ENCODE data around the gene FRAT2.

GRCh38 chr10:97367126-97367649 is 32.7 kb upstream of the FRAT2 start:
- TF ChIP-seq CTCF (conservative IDR thresholded peaks at IDR 0.05; ENCODE audit: low read depth, low read length) (no peak), POLR2A (IDR thresholded peaks at IDR 0.05; ENCODE audit: low read depth, low read length) (no peak), RAD21 (IDR thresholded peaks at IDR 0.05; ENCODE audit: low read length) (no peak), MXI1 (IDR thresholded peaks at IDR 0.05; ENCODE audit: borderline replicate concordance, low read depth, low read length) (no peak)
